Glomerular endothelial cell (primary cell): Measurements from ENCODE around the gene WDR88. TPM values are rescaled to one million over a fixed set of nuclear protein-coding genes. Genes with fewer than 3 reads are reported as not detected.

Source experiments
- DNase-seq: peaks from one replicate; pipeline ENCODE4 v3.0.0-alpha.2; 2011; ENCODE audit warnings: low read depth, low spot score; ENCODE audit errors: extremely low read depth
- total RNA-seq: library from RNA; depleted of rRNA; stranded (reverse); fragments of >200 nt; gene quantifications from 2 replicates; pipeline ENCODE4 v1.2.3, GENCODE V29; 2015

Gene WDR88
- total RNA-seq, 1 donor from 2014 or later = not detected

- no peak for DNase-seq
Observed at GRCh38 chr19:33195645-33196347, 63.9 kb downstream of the WDR88 start.

DNA sequence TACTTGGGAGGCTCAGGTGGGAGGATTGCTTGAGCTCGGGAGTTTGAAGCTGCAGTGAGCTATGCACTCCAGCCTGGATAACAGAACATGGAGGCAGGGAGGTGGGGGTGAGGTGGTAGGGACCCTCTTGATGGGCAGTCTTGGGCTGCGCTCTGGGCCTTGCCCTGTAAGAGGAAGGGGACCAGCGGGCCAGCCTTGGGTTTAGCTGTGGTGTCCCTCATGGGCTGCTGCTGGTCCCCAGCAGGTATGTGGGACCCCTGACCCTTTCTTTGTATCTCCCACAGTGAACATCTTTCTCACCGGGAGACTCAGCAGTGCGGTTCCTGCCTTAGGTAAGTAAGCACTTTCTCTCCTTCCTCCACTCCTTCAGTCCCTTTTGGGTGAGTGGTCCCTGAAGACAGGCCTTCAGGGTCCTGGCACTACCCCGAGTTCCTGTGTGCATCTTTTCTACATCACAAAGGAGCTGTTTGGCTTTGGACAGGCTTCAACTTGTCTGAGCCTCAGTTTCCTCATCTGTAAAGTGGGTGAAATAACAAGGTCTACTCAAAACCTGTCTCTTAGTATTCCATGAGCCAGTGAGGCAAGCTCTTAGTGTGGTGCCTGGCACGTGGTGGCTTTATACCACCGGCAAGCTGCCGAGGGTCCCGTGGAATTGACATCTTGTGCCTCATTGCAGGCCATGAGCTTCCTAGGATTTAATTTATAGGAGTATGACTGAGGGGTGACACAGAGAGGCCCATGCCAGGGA lies 64.7 kb downstream of the WDR88 start:
- DNase-seq = no peak

GRCh38 chr19:33197591-33198000 lies 65.7 kb downstream of the WDR88 start:
- no peak for DNase-seq

DNA sequence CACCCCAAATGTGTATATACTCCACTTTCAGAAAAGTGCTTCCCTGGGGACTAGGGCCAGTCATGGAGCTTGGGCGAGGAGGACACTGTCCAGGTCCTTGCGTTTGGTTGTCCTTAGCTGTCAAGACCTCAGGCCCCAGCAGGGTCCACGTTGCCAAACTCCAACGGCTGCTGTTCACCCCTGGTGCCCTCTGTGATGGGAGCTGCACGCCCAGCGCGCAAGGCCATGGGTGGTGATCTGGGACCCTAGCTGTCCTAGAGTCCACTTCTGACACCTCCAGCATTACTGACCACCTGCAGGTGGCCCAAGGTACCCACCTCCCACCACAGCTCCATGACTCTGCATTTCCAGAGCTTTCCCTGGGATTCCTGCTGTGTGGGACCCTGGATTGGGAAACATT lies 66.3 kb downstream of the WDR88 start:
- no peak for DNase-seq

DNA sequence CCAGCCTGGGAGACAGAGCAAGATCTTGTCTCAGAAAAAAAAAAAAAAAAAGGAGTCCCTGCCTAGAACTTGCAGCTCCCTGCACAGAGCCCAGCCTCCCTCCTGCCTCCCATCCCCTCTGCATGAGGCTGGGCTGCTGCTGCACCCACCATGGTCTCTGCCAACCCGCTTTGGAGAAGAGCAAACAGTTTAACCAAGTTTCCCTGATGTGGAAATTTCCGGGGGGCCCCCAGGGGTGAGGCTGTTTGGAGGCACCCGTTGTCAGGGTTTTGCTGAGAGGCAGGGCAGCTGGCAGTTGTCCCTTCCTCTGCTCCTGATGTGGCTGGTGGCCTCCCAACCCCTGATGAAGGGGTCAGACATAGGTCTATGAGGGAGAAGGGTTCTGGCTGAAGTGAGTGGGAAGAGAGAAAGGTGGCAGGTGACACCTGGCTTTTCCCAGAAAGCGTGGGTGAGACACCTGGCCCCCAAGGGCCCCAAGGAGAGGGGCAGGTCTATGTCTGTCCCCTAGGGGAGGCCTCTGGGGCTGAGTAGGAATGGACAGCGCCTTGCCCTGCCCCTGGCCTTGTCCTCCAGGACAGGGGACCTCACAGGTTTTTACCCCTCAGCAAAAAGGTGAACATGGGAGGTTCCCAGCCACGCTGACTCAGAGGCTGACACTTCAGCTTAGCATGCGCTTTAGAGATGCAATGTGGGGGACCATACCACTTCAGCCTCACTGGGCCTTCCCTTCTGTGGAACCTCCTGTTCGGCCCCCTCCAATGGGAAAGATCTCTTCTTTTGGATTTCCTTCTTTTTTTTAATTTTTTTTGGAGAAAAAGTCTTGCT lies 67.7 kb downstream of the WDR88 start:
- DNase-seq = no peak

DNA sequence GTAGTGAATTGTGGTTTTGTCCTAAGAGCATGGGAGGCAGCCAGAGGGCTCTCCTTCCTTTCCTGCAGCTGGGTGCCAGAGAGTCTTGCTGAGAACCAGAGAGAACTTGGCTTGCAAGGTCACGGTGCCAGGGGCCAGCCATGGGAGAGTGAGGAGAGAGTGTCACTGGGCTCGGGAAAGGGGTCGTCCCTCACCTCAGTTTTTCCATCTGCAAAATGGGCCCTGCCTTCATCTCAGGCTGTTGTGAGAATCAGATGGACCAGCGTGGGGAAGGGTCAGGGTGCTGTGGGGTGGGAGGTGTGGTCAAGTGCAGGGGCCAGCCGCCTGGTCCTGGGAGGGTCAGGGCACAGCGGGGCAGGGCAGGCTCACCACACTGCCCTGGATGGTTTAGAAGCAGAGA lies 69.6 kb downstream of the WDR88 start:
- no peak for DNase-seq

DNA sequence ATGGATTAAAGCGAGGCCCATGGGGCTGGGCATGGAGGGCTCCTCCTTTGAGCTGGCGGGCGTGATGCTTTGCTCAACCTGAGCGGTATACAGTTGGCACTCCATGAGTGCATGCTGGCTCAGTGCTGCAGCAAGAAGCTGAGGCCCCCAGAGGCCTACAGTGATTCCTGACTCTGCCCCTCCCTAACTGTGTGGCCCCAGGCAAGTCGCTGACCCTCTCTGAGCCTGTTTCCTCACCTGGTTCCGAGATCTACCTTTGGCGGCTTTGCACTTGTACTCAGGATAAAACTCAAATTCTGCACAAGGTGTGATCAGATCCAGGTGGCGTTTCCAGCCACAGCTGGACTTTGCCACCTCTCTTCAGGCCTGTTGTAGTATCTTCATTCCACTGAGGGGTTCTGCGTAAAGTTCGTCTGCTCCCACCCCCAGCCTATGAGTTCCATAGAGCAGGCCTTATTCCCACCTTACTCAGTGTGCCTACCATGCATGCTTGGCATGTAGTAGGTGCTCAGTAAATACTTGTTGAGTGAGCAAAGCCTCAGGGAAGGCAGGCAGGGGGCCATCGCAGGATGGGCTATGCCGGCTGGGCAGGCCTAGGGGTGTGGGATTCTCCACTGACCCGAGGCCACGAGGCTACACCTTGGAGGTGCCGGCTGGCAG lies 70.1 kb downstream of the WDR88 start:
- no peak for DNase-seq

GRCh38 chr19:33202546-33203507 lies 70.9 kb downstream of the WDR88 start:
- no peak for DNase-seq

- no peak for DNase-seq
Observed at GRCh38 chr19:33203529-33203928, 71.6 kb downstream of the WDR88 start.

DNA sequence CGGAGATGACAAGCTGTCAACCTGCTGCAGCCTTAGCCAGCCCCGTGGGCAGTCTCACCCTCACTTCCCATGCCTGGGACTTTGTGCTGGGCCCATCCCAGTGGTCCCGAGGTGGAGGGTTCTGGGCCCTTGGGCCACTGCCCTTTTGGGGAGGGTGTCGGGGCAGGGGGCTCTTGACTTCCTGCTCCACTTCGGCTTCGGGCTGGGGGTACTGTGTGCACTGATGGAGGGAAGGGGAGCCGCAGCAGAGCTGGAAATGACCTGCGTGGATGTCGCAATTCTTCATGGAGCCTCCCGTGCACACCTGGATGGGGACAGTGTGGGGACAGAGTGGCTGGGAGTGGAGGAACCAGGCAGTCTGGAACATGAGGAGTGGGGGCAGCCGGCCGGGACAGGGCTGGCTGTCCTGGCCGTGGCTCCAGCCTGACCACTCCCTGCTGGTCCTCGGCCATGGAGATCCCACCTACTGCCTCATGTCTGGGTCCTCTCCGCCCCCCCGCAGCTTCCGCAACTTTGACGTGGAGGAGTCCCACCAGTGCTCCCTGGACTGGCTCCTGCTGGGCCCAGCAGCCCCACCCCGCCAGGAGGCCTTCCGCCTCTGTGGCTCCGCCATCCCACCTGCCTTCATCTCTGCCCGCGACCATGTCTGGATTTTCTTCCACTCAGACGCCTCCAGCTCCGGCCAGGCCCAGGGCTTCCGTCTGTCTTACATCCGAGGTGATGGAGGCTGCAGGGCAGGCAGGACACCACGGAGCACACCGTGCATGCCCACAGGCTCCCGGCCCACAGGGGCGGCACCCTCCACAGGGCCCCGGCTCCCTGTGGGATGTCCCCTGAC lies 72.4 kb downstream of the WDR88 start:
- no peak for DNase-seq

DNA sequence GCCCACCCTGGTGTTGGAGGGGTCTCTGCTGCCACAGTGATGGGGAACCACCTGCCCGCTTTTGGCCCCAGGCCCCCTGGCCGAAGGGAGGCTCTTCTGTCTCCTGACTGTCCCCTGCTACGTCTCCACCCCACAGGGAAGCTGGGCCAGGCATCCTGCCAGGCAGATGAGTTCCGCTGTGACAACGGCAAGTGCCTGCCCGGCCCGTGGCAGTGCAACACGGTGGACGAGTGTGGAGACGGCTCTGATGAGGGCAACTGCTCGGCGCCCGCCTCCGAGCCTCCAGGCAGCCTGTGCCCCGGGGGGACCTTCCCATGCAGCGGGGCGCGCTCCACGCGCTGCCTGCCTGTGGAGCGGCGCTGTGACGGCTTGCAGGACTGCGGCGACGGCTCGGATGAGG lies 73.2 kb downstream of the WDR88 start:
- no peak for DNase-seq

- DNase-seq = no peak
Observed at GRCh38 chr19:33205531-33206260, 73.8 kb downstream of the WDR88 start.

- DNase-seq = no peak
Observed at GRCh38 chr19:33206261-33207039, 74.5 kb downstream of the WDR88 start.

GRCh38 chr19:33207040-33207620 lies 75.2 kb downstream of the WDR88 start:
- DNase-seq = no peak

GRCh38 chr19:33207903-33208302 lies 76.0 kb downstream of the WDR88 start:
- no peak for DNase-seq

- no peak for DNase-seq
Observed at GRCh38 chr19:33208371-33208895, 76.5 kb downstream of the WDR88 start.
